ENCODE results near the gene ECE1.

ECE1 gene

DNA sequence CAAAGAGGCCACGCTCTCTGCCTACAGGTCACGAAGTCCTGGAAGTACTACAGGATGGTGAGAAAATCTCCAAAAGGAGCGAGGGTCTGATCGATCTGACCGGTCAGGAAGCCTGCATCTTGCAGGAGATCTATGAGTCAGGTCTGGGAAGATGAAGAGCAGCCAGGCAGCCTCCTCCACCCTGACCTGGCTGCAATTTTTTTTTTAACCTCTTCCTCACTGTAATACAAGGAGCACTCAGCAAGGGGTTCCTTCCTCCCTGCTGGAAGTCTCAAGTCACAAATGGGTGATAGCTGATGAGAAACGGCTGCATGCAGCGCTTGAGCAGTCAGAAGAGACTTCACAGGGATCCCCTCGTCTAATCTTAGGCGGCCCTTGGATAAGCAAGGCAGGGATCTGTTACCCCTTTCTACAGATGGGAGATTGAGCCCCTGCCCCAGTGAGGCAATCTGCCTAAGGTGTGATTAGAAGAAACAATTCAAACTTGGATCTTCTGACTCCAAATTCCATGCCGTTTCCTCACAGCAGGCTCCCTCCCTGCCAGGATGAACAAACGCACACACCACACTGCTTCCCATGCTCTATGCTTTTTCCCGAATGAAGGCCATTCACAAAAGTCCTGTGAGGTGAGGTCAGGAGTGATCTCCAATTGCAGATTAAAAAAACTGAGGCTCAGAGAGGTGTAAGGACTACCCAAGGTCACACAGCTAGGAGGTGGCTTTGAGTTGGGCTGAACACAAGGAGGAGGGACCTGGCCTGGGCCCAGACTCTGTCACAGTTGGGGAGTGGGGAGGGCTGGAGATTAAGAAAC is 48.3 kb downstream of the ECE1 start:
- no peak overlapping the region for H3K27ac ChIP-seq

DNA sequence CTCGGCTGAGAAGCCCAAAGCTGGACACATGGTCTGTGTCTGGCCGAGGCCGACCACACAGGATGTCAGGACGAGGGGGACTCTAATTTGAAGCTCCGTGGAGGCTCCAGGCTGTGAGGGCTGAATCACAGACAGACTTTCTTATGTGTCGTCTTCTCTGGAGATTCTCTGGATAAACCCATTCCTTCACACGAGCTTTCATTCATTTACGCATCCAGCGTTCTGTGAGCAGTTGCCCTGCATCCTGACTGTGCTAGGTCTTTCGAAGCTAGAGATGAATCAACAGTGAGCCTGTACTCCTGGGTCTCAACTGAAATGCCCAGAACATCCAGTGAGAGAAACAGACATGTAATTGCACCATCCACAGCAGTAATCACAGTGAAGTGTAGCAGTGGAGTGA is 49.6 kb downstream of the ECE1 start:
- no peak overlapping the region for H3K27ac ChIP-seq
- TF ChIP-seq CTCF (conservative IDR thresholded peaks at IDR 0.05): no peak

More for the DNA sequence above, 48.3 kb downstream of the ECE1 start:
- no peak for TF ChIP-seq CTCF (conservative IDR thresholded peaks at IDR 0.05)

DNA sequence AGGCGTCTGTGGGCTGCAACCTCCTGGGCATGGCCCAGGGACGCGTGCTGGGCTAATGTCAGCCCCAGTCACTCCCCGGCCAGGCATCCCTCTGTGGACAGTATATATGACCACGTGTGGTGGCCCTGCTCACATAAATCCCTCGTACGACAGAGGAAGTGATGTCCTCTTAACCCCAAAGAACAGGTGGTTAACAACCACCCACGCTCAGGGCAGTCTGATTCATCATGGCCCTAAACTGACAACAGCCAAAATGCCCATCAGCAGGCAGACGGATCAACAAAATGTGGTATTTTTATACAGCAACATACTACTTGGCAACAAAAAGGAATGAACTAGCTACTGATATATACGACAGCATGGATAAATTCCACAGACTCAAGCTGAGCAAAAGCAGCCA is 51.0 kb downstream of the ECE1 start:
- no peak overlapping the region for H3K27ac ChIP-seq
- TF ChIP-seq CTCF (conservative IDR thresholded peaks at IDR 0.05): no peak

DNA sequence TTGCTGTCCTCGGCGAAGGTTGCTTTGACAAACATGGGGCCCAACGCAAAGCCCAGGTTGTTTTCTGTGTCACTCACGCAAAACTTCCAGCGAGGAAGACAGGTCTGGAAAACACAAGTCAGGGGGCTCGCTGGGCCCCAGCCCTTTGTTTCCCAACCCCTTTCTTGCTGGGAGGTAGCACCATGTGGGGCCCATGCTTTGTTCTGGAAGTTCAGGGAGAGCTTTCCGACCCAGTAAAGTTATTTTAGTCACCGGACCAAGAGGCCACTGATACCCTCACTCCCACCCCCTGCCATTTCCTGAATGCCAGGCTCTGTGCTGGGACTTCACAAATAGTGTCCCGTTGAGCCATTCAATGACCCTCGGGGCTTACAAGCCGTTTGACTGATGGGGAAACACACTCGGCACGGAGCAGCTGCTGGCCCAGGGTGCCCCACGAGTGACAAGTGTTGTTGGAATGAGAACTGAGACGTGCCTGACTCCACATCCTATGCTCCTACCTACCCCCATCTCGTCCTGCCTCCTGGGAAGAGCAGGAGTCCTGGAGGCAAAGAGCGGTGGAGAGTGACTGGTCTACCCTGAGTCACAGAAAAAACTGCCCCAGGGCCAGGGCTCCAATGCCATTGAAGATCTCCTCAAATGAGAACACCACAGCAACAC is 52.0 kb downstream of the ECE1 start:
- H3K27ac ChIP-seq: no peak overlapping the region
- no peak for TF ChIP-seq CTCF (conservative IDR thresholded peaks at IDR 0.05)

GRCh38 chr1:21237446-21238088 is 52.7 kb downstream of the ECE1 start:
- TF ChIP-seq CTCF (conservative IDR thresholded peaks at IDR 0.05): no peak
- H3K27ac ChIP-seq: no peak overlapping the region

GRCh38 chr1:21236178-21236577 is 54.1 kb downstream of the ECE1 start:
- no peak for TF ChIP-seq CTCF (conservative IDR thresholded peaks at IDR 0.05)
- no peak overlapping the region for H3K27ac ChIP-seq

DNA sequence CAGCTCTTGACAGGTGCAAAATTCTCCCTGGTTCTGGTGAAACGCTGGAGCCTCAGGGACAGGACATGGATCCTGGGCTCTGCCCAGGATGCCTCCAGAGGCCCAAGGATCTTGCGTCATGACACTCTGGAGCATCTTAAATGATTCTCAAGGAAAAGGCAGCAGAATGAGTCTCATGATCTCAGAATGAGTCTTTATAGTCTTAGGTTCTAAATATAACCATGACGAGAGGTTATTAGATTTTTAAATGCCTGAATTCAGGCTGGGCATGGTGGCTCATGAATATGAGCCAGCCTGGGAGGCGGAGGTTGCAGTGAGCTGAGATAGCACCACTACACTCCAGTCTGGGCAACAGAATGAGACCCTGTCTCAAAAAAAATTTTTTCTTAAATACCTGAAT is 55.5 kb downstream of the ECE1 start:
- no peak for TF ChIP-seq CTCF (conservative IDR thresholded peaks at IDR 0.05)

More for the DNA sequence above, 55.5 kb downstream of the ECE1 start:
- no peak overlapping the region for H3K27ac ChIP-seq

Data from VCaP (cell line).